ENCODE results near the gene KRT32.

DNA sequence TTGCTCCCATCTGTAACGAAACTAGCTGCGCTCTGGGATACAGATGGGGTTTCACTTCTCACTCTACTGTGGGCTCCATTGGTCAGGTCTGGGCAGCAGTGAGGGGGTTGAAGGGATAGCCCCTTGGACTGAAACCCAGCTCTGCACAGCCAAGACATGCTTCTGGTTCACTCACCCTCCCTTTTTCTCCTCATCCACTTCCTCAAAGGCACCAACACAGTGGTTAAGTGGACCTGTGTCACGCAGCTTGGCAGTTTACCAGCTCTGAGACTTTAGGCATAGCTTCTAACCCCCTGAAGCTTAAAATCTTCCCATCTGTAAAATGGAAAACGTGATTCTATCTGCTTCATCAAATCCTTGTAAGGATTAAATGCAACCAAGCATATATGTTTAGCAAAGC is 14.9 kb downstream of the KRT32 start:
- TF ChIP-seq POLR2A (IDR thresholded peaks at IDR 0.05), result no peak
- TF ChIP-seq CTCF (IDR thresholded peaks at IDR 0.05), result no peak
